Measurements from ENCODE around the gene ACVR1. TPM values are rescaled to one million over a fixed set of nuclear protein-coding genes. Genes with fewer than 3 reads are reported as not detected.

ACVR1 gene
- total RNA-seq, 5 donors from 2014 or later (not counting 1 experiment from before 2014, with no cell fraction given), result 18.3 to 31.5 (median 25.1) TPM

DNA sequence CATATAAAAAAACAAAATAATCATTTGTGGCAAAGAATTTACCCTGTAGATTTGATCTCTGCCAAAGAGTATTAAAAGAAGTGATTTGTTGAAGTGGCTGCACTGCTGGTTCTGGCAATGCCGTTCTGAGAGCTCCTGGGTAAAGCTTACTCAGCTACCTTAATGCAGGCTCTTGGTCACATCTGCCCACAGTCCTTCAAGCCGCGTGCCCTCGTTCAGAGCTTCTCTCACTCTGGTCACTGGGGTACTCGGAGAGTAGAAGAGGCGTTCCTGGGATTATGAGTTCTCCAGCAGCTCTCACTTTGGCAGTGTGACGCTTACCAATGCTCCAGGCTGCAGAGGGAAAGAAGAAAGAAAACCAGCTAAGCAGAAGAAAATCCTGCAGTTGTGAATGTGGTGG lies 57.9 kb downstream of the ACVR1 start:
- H3K4me1 ChIP-seq (ENCODE audit: control insufficient read depth in 1 of 2, extremely low read depth in 1 of 2, insufficient read depth in 2 of 2, low read length in 2 of 2), result no peaks in the 10 kb centered on the region
- H3K27ac ChIP-seq (ENCODE audit: low read length), result no peak overlapping the region
- Mint-ChIP-seq H3K4me3 (no peak overlapping the region), H3K27me3 (no peaks in the 10 kb centered on the region), H3K27ac (no peak overlapping the region), H3K4me1 (peaks cover 0 to 6% (median 0%) of the 10 kb centered on the region in 3 donors), H3K9me3 (no peaks in the 10 kb centered on the region), H3K36me3 (peaks cover 51% of the 10 kb centered on the region)
- H3K27me3 ChIP-seq (replicated peaks in 1 of 2; ENCODE audit: control insufficient read depth in 2 of 2, extremely low read depth in 1 of 2, insufficient read depth in 2 of 2, low read length in 1 of 2), result no peaks in the 10 kb centered on the region
- DNase-seq, result no peak
- peaks cover 4 to 23% of the 10 kb centered on the region in 2 donors for H3K36me3 ChIP-seq (ENCODE audit: control insufficient read depth in 2 of 2, extremely low read depth in 1 of 2, insufficient read depth in 1 of 2, low read length in 1 of 2)
- CTCF ChIA-PET, result interaction anchor here in 1 of 2 donors (0.6 kb wide), 1 partner anchor 188 kb away, joined by 9 read pairs; no protein-coding TSS in a partner anchor
- no peak overlapping the region for H3K4me3 ChIP-seq (ENCODE audit: control insufficient read depth in 1 of 2, extremely low read depth in 1 of 2, low read length in 1 of 2)
- POLR2A ChIA-PET, result interaction anchor here in 1 of 2 donors (0.6 kb wide), 1 partner anchor 131 kb away, joined by 3 read pairs; no protein-coding TSS in a partner anchor
- 97% methylated on average over 6 of the region's 7 CpGs for WGBS (ENCODE audit: insufficient coverage)
- no peaks in the 10 kb centered on the region for H3K9me3 ChIP-seq
- ATAC-seq (replicated peaks in 1 of 4), result no peak

DNA sequence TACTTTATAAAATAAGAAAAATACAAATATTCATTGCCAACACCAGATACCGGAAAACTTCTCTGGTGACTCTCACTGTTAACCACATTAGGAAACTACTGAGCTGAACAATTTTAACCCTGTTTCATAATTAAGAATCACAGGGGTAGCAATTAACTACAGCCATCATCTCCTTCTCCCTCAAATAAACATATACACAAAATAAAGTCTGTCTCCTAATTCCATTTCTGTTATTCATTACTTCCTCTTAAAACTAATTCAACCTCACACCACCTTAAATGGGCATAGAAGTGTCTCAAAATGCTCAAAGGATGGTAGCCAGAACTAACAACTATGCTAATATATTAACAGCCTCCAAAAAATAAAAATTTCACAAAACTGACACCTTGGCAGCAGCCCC lies 60.7 kb downstream of the ACVR1 start:
- Mint-ChIP-seq H3K4me3 (no peak overlapping the region), H3K36me3 (peaks cover 70% of the 10 kb centered on the region), H3K9me3 (no peaks in the 10 kb centered on the region), H3K4me1 (peaks cover 4 to 8% (median 7%) of the 10 kb centered on the region in 3 donors), H3K27me3 (no peaks in the 10 kb centered on the region), H3K27ac (no peak overlapping the region)
- ChIA-PET CTCF (no interaction called here), POLR2A (no interaction called here)
- H3K36me3 ChIP-seq (ENCODE audit: control insufficient read depth in 2 of 2, extremely low read depth in 1 of 2, insufficient read depth in 1 of 2, low read length in 1 of 2), result peaks cover 4 to 23% of the 10 kb centered on the region in 2 donors
- H3K9me3 ChIP-seq, result no peaks in the 10 kb centered on the region
- no peaks in the 10 kb centered on the region for H3K27me3 ChIP-seq (replicated peaks in 1 of 2; ENCODE audit: control insufficient read depth in 2 of 2, extremely low read depth in 1 of 2, insufficient read depth in 2 of 2, low read length in 1 of 2)
- no peak overlapping the region for H3K4me3 ChIP-seq (ENCODE audit: control insufficient read depth in 1 of 2, extremely low read depth in 1 of 2, low read length in 1 of 2)
- H3K4me1 ChIP-seq (ENCODE audit: control insufficient read depth in 1 of 2, extremely low read depth in 1 of 2, insufficient read depth in 2 of 2, low read length in 2 of 2), result no peaks in the 10 kb centered on the region
- H3K27ac ChIP-seq (ENCODE audit: low read length), result no peak overlapping the region
- DNase-seq (no peak), ATAC-seq (replicated peaks in 1 of 4) (no peak)
- 100% methylated on average over 1 of the region's 1 CpG for WGBS (ENCODE audit: insufficient coverage)

DNA sequence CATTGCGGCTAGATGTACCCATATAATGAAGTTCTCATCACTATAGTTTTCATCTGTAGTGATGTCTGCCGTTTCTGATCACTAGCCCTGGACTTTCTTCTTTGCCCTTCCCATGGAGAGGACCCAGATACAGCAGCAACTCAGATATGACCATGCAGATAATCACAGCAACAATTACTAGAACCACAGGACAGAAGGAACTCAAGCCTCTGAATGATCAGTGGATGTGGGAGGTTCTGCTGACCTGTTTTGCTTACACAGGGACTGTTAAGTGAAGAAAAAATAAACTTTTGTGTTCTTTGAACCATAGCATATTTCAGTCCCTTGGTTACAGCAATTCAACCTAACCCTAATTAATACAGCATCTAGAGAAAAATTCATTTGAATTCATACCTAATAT lies 62.7 kb downstream of the ACVR1 start:
- ATAC-seq (replicated peaks in 1 of 4) (no peak), DNase-seq (no peak)
- 100% methylated on average over 1 of the region's 2 CpGs for WGBS (ENCODE audit: insufficient coverage)
- Mint-ChIP-seq H3K36me3 (peaks cover 66% of the 10 kb centered on the region), H3K27ac (no peak overlapping the region), H3K9me3 (no peaks in the 10 kb centered on the region), H3K4me3 (no peak overlapping the region), H3K27me3 (no peaks in the 10 kb centered on the region), H3K4me1 (peaks cover 4 to 15% (median 11%) of the 10 kb centered on the region in 3 donors)
- no peak overlapping the region for H3K4me3 ChIP-seq (ENCODE audit: control insufficient read depth in 1 of 2, extremely low read depth in 1 of 2, low read length in 1 of 2)
- H3K36me3 ChIP-seq (ENCODE audit: control insufficient read depth in 2 of 2, extremely low read depth in 1 of 2, insufficient read depth in 1 of 2, low read length in 1 of 2), result peaks cover 4 to 24% of the 10 kb centered on the region in 2 donors
- H3K4me1 ChIP-seq (ENCODE audit: control insufficient read depth in 1 of 2, extremely low read depth in 1 of 2, insufficient read depth in 2 of 2, low read length in 2 of 2), result no peaks in the 10 kb centered on the region
- POLR2A ChIA-PET, result no interaction called here
- no peaks in the 10 kb centered on the region for H3K27me3 ChIP-seq (replicated peaks in 1 of 2; ENCODE audit: control insufficient read depth in 2 of 2, extremely low read depth in 1 of 2, insufficient read depth in 2 of 2, low read length in 1 of 2)
- CTCF ChIA-PET, result no interaction called here
- H3K27ac ChIP-seq (ENCODE audit: low read length), result no peak overlapping the region
- H3K9me3 ChIP-seq, result no peaks in the 10 kb centered on the region

DNA sequence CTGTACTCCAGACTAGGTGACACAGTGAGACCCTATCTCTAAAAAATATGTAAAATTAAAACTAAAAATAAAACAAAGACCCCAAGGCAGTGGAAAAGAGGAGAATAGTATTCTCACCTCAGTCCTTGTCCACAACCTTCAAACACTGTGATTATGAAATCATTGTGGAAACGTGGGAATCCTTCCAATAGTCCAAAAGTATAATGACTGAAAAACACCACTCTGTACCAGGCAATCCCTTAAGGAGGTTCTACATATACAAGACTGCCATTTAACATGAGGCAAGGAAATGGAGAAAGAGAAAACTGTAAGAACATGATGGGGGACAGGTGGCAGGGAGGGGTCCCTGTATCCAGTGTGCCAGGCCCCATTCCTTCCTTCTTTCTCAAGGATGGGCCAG lies 66.1 kb downstream of the ACVR1 start:
- no peak overlapping the region for H3K4me3 Mint-ChIP-seq
- H3K4me1 Mint-ChIP-seq, result peaks cover 4 to 24% (median 24%) of the 10 kb centered on the region in 3 donors
- H3K9me3 ChIP-seq, result no peaks in the 10 kb centered on the region
- H3K27ac ChIP-seq (ENCODE audit: low read length), result no peak overlapping the region
- POLR2A ChIA-PET, result no interaction called here
- no peak for ATAC-seq (replicated peaks in 1 of 4)
- H3K27me3 ChIP-seq (replicated peaks in 1 of 2; ENCODE audit: control insufficient read depth in 2 of 2, extremely low read depth in 1 of 2, insufficient read depth in 2 of 2, low read length in 1 of 2), result no peaks in the 10 kb centered on the region
- peaks cover 0 to 3% of the 10 kb centered on the region in 2 experiments for H3K4me1 ChIP-seq (ENCODE audit: control insufficient read depth in 1 of 2, extremely low read depth in 1 of 2, insufficient read depth in 2 of 2, low read length in 2 of 2)
- CTCF ChIA-PET, result interaction anchor here in 1 of 2 donors (0.6 kb wide), 1 partner anchor 212 kb away, joined by 3 read pairs; no protein-coding TSS in a partner anchor
- H3K36me3 Mint-ChIP-seq, result peaks cover 59% of the 10 kb centered on the region
- peaks cover 0 to 7% of the 10 kb centered on the region in 2 donors for H3K36me3 ChIP-seq (ENCODE audit: control insufficient read depth in 2 of 2, extremely low read depth in 1 of 2, insufficient read depth in 1 of 2, low read length in 1 of 2)
- no CpG with 5 or more reads among the region's 1 CpG for WGBS (ENCODE audit: insufficient coverage)
- H3K4me3 ChIP-seq (ENCODE audit: control insufficient read depth in 1 of 2, extremely low read depth in 1 of 2, low read length in 1 of 2), result no peak overlapping the region
- DNase-seq, result no peak
- H3K27ac Mint-ChIP-seq, result no peak overlapping the region
- no peaks in the 10 kb centered on the region for H3K27me3 Mint-ChIP-seq
- H3K9me3 Mint-ChIP-seq, result no peaks in the 10 kb centered on the region

DNA sequence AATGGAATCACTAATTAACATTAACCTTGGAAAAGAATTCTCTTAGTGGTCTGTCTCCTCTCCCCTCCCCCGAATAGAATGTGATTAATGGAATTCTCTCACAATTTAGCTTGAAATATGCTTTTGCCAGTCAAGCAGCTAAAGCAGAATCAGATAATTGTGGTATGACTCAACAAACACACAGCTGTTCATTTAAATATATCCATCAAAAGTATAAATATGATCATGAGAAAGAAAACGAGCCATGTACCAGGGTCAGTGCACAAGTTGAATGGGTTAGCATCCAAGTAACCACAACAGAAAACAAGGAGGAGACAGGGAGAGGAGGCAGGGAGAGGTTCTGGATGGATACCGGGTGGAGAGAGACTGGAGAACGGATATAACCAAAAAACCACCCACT lies 66.9 kb downstream of the ACVR1 start:
- H3K27me3 Mint-ChIP-seq, result no peaks in the 10 kb centered on the region
- no peaks in the 10 kb centered on the region for H3K9me3 Mint-ChIP-seq
- Histone ChIP-seq H3K9me3 (no peaks in the 10 kb centered on the region), H3K27ac (ENCODE audit: low read length) (no peak overlapping the region), H3K27me3 (replicated peaks in 1 of 2; ENCODE audit: control insufficient read depth in 2 of 2, extremely low read depth in 1 of 2, insufficient read depth in 2 of 2, low read length in 1 of 2) (no peaks in the 10 kb centered on the region), H3K4me3 (ENCODE audit: control insufficient read depth in 1 of 2, extremely low read depth in 1 of 2, low read length in 1 of 2) (no peak overlapping the region), H3K36me3 (ENCODE audit: control insufficient read depth in 2 of 2, extremely low read depth in 1 of 2, insufficient read depth in 1 of 2, low read length in 1 of 2) (peaks cover 0 to 7% of the 10 kb centered on the region in 2 donors), H3K4me1 (ENCODE audit: control insufficient read depth in 1 of 2, extremely low read depth in 1 of 2, insufficient read depth in 2 of 2, low read length in 2 of 2) (peaks cover 0 to 3% of the 10 kb centered on the region in 2 experiments)
- WGBS (ENCODE audit: insufficient coverage), result no CpG with 5 or more reads among the region's 4 CpGs
- ATAC-seq (replicated peaks in 1 of 4) (no peak), DNase-seq (no peak)
- ChIA-PET CTCF (no interaction called here), POLR2A (no interaction called here)
- H3K36me3 Mint-ChIP-seq, result peaks cover 54% of the 10 kb centered on the region
- no peak overlapping the region for H3K4me3 Mint-ChIP-seq
- peaks cover 4 to 24% (median 24%) of the 10 kb centered on the region in 3 donors for H3K4me1 Mint-ChIP-seq
- H3K27ac Mint-ChIP-seq, result no peak overlapping the region

DNA sequence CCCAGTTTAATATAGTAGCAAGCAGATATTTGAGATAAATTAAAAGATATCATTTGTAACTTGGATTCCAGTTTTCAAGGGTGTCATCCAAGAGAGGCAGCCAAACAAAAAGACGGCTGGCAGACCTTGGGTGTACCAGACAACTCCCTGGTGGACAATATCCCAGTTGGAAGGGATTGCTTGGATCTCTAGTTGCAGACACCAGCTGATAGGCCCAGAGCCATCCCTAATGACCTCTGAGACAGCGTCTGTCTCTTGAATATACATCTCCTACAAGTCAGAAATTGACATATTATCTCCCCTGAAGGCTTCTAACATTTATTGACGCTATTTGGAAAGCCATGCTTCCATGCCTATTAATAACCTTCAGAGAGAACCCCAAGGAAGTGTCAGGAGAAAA lies 67.7 kb downstream of the ACVR1 start:
- 100% methylated on average over 2 of the region's 3 CpGs for whole genome bisulfite sequencing (ENCODE audit: insufficient coverage)
- no peak overlapping the region for H3K27ac ChIP-seq (ENCODE audit: low read length)
- Mint-ChIP-seq H3K27ac (no peak overlapping the region), H3K4me1 (peaks cover 4 to 24% (median 24%) of the 10 kb centered on the region in 3 donors), H3K4me3 (no peak overlapping the region), H3K9me3 (no peaks in the 10 kb centered on the region), H3K27me3 (no peaks in the 10 kb centered on the region), H3K36me3 (peaks cover 48% of the 10 kb centered on the region)
- DNase-seq (no peak), ATAC-seq (replicated peaks in 1 of 4) (no peak)
- H3K9me3 ChIP-seq, result no peaks in the 10 kb centered on the region
- peaks cover 0 to 3% of the 10 kb centered on the region in 2 experiments for H3K4me1 ChIP-seq (ENCODE audit: control insufficient read depth in 1 of 2, extremely low read depth in 1 of 2, insufficient read depth in 2 of 2, low read length in 2 of 2)
- CTCF ChIA-PET, result no interaction called here
- H3K4me3 ChIP-seq (ENCODE audit: control insufficient read depth in 1 of 2, extremely low read depth in 1 of 2, low read length in 1 of 2), result no peak overlapping the region
- POLR2A ChIA-PET, result no interaction called here
- H3K27me3 ChIP-seq (replicated peaks in 1 of 2; ENCODE audit: control insufficient read depth in 2 of 2, extremely low read depth in 1 of 2, insufficient read depth in 2 of 2, low read length in 1 of 2), result no peaks in the 10 kb centered on the region
- H3K36me3 ChIP-seq (ENCODE audit: control insufficient read depth in 2 of 2, extremely low read depth in 1 of 2, insufficient read depth in 1 of 2, low read length in 1 of 2), result peaks cover 0 to 7% of the 10 kb centered on the region in 2 donors
